Stimulated activated naive B cell treated with anti-CD40 and anti-IgM and Interleukin-4, amounts not matched to agents 10 μg/mL and 1 μg/mL and 100 μg/mL, for 72 hours (primary cell): ENCODE data around the gene CYP4F2.
"Not testable (repeated sequence)": the region's sequence is repeated elsewhere in the genome, so short reads cannot be mapped to it uniquely, and the experiment has no call there.

Source experiments
- ATAC-seq, 2 donors: fragments of 150-1000 bp; cut with Tn5 transposase; replicated peaks; 2 replicates each; pipeline ENCODE4 v1.10.0; 2021; ENCODE audit warnings: moderate library complexity in 1 of 2
- DNase-seq: peaks from one replicate; pipeline ENCODE4 v3.0.0; 2021
- H3K27ac Mint-ChIP-seq: one replicate; pipeline ENCODE4 v1.8.0; 2022; ENCODE audit warnings: mild to moderate bottlenecking, mixed read lengths
- H3K27me3 Mint-ChIP-seq, 2 donors: one replicate each; pipeline ENCODE4 v1.8.0; 2022; ENCODE audit warnings: mixed read lengths in 2 of 2
- H3K36me3 Mint-ChIP-seq, 2 donors: one replicate each; pipeline ENCODE4 v1.8.0; 2022; ENCODE audit warnings: mixed read lengths in 2 of 2, mild to moderate bottlenecking in 1 of 2
- H3K4me1 Mint-ChIP-seq, 2 donors: one replicate each; pipeline ENCODE4 v1.8.0; 2022; ENCODE audit warnings: mixed read lengths in 2 of 2, mild to moderate bottlenecking in 1 of 2
- H3K4me3 Mint-ChIP-seq, 2 donors: one replicate each; pipeline ENCODE4 v1.8.0; 2022; ENCODE audit warnings: mild to moderate bottlenecking in 2 of 2, mixed read lengths in 2 of 2, moderate library complexity in 1 of 2
- H3K9me3 Mint-ChIP-seq, 2 donors: one replicate each; pipeline ENCODE4 v1.8.0; 2022; ENCODE audit warnings: mixed read lengths in 2 of 2, mild to moderate bottlenecking in 1 of 2

The CYP4F2 gene

DNA sequence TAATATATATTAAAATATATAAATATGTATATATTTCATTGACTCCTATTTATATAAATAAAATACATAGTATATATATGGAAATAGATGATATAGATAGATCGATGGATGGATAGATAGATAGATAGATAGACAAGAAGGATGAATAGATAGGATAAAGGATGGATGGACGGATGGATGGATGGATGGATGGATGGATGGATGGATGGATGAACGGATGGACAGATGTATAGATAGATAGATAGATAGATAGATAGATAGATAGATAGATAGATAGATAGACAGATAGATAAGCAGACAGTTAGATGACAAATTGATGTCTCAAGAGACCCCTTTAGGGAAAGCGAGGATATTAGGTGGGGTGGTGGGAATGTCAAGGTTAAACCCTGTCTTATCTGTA is 21.4 kb upstream of the CYP4F2 start:
- Mint-ChIP-seq H3K27ac (no peak overlapping the region), H3K4me3 (no peak overlapping the region), H3K36me3 (peaks cover 0 to 4% of the 10 kb centered on the region in 2 donors), H3K27me3 (peaks cover 46 to 77% of the 10 kb centered on the region in 2 donors), H3K4me1 (peaks cover 4% of the 10 kb centered on the region in 2 donors), H3K9me3 (peaks cover 0 to 7% of the 10 kb centered on the region in 2 donors)
- ATAC-seq (no peak), DNase-seq (no peak)

DNA sequence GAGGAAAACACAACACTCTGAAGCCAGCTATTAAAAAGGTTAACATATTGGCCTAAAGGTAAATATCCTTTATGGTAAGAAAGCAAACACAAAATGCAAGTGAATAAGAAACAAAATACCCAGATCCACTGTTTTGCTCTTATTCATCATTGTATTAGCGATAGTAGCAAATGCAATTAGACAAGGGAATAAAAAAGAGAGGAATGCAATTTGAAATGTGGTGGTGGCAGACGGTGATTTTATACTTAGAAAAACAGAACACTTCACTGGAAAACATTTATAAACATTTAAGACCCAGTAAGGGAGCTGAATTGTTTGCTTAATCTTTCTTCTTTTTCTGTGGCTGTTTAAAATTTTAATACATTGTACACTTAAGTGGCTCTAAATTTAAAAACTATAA is 17.2 kb upstream of the CYP4F2 start:
- H3K9me3 Mint-ChIP-seq: peaks cover 0 to 7% of the 10 kb centered on the region in 2 donors
- H3K4me1 Mint-ChIP-seq: peaks cover 6 to 11% of the 10 kb centered on the region in 2 donors
- ATAC-seq: no peak
- H3K36me3 Mint-ChIP-seq: peaks cover 0 to 4% of the 10 kb centered on the region in 2 donors
- H3K4me3 Mint-ChIP-seq: no peak overlapping the region
- peaks cover 59 to 79% of the 10 kb centered on the region in 2 donors for H3K27me3 Mint-ChIP-seq
- H3K27ac Mint-ChIP-seq: no peak overlapping the region
- DNase-seq: no peak

GRCh38 chr19:15913830-15914229 is 16.0 kb upstream of the CYP4F2 start:
- Mint-ChIP-seq H3K36me3 (peaks cover 0 to 4% of the 10 kb centered on the region in 2 donors), H3K4me3 (no peak overlapping the region), H3K4me1 (peaks cover 6 to 11% of the 10 kb centered on the region in 2 donors), H3K9me3 (peaks cover 0 to 7% of the 10 kb centered on the region in 2 donors), H3K27me3 (peaks cover 50 to 70% of the 10 kb centered on the region in 2 donors), H3K27ac (no peak overlapping the region)
- ATAC-seq (no peak), DNase-seq (no peak)

DNA sequence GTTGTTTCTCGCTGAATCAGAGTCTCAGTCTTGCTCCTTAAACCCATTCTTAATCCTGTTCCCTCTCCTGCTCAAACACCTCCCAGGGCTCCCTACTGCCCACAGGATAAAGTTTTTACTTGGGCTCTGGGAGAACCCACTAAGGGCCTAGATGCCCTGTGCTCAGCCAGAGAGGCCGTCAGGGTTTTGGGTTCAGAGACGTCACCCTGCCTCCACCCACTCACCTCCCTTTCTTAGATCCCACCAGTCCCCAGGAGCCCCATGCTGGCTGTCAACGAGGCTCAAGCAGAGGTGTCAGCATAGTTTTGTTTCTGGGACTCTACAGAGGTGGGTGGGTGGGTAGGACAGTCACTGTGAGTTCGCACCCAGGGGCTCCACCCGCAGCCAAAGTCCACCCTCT is 15.5 kb upstream of the CYP4F2 start:
- H3K4me3 Mint-ChIP-seq: no peak overlapping the region
- ATAC-seq (no peak), DNase-seq (no peak)
- peaks cover 47 to 66% of the 10 kb centered on the region in 2 donors for H3K27me3 Mint-ChIP-seq
- H3K27ac Mint-ChIP-seq: no peak overlapping the region
- peaks cover 6 to 11% of the 10 kb centered on the region in 2 donors for H3K4me1 Mint-ChIP-seq
- H3K9me3 Mint-ChIP-seq: peaks cover 0 to 7% of the 10 kb centered on the region in 2 donors
- H3K36me3 Mint-ChIP-seq: peaks cover 0 to 4% of the 10 kb centered on the region in 2 donors

DNA sequence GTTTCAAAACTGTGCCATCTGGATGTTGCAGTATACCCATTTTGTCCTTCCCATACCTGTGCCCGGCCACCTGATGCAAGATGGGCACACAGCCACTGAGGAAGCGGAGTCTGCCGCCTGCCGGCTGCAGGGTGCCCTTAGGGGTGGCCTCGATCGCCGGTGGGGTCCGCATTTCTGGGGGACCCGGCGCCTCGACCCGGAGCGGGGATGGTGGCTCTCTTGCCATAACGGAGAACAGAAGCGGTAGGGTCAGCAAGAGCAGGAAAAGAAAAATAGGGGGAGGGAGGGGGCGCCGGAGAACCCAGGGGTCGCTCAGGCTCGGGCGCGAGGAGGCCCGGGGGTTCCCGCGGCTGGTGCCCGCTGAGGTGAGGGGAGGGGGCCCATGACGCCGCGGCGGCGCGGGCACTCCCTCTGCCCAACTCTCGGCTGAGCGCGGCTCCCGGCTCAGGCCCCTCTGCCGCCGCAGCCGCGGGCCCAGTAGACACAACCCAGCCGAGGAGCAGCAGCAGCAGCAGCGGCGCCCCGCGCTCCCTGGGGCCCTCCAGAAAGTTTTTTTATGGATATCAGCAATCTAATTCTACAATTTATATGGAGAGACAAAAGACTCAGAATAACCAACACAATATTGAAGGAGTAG is 13.8 kb upstream of the CYP4F2 start:
- peaks cover 4 to 9% of the 10 kb centered on the region in 2 donors for H3K9me3 Mint-ChIP-seq
- H3K4me3 Mint-ChIP-seq: peak overlapping the region in 1 of 2 donors; percentile 39
- peaks cover 3 to 7% of the 10 kb centered on the region in 2 donors for H3K4me1 Mint-ChIP-seq
- peaks cover 0 to 4% of the 10 kb centered on the region in 2 donors for H3K36me3 Mint-ChIP-seq
- no peak for DNase-seq
- no peak for ATAC-seq
- H3K27me3 Mint-ChIP-seq: peaks cover 47 to 59% of the 10 kb centered on the region in 2 donors
- peak overlapping the region; percentile 22 for H3K27ac Mint-ChIP-seq

- H3K27ac Mint-ChIP-seq: no peak overlapping the region
- H3K27me3 Mint-ChIP-seq: peaks cover 34 to 62% of the 10 kb centered on the region in 2 donors
- no peaks in the 10 kb centered on the region for H3K36me3 Mint-ChIP-seq
- no peak for DNase-seq
- no peak overlapping the region for H3K4me3 Mint-ChIP-seq
- H3K9me3 Mint-ChIP-seq: peaks cover 4 to 7% of the 10 kb centered on the region in 2 donors
- no peaks in the 10 kb centered on the region for H3K4me1 Mint-ChIP-seq
- ATAC-seq: no peak
Measured at GRCh38 chr19:15905026-15905425, 7.2 kb upstream of the CYP4F2 start.

- not testable (repeated sequence) for H3K4me1 Mint-ChIP-seq, DNase-seq, H3K36me3 Mint-ChIP-seq, H3K4me3 Mint-ChIP-seq, ATAC-seq, H3K27ac Mint-ChIP-seq, H3K9me3 Mint-ChIP-seq
- H3K27me3 Mint-ChIP-seq: peaks cover 38 to 70% of the 10 kb centered on the region in 2 donors
Measured at GRCh38 chr19:15902898-15903297, 5.0 kb upstream of the CYP4F2 start.

DNA sequence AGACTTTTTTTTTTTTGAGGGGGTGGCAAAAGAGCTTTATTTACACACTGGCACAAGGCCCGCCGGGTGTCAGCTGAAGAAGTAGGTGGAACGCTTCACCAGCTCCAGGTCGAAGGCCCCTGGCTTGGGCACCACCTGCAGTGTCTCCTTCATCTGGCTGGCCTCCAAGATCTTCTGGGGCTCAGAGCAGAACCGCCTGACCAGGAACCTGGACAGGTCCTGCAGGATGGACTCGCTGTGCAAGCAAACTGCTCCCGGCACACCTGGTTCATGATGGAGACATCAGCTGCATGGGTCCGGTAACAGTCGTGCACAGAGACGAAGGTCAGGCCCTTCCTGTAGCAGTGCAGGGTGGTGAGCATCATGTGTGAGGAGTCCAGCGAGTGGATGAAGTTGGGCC is 4.4 kb upstream of the CYP4F2 start:
- no peak for DNase-seq
- H3K27me3 Mint-ChIP-seq: peaks cover 39 to 67% of the 10 kb centered on the region in 2 donors
- H3K4me1 Mint-ChIP-seq: no peaks in the 10 kb centered on the region
- no peak overlapping the region for H3K4me3 Mint-ChIP-seq
- no peak overlapping the region for H3K27ac Mint-ChIP-seq
- H3K9me3 Mint-ChIP-seq: peaks cover under 1 to 5% of the 10 kb centered on the region in 2 donors
- ATAC-seq: no peak
- no peaks in the 10 kb centered on the region for H3K36me3 Mint-ChIP-seq

- H3K4me1 Mint-ChIP-seq: no peaks in the 10 kb centered on the region
- H3K36me3 Mint-ChIP-seq: no peaks in the 10 kb centered on the region
- ATAC-seq (no peak), DNase-seq (no peak)
- no peak overlapping the region for H3K27ac Mint-ChIP-seq
- peak overlapping the region in 1 of 2 donors; percentile 30 for H3K4me3 Mint-ChIP-seq
- peaks cover 43 to 66% of the 10 kb centered on the region in 2 donors for H3K27me3 Mint-ChIP-seq
- peaks cover 0 to 5% of the 10 kb centered on the region in 2 donors for H3K9me3 Mint-ChIP-seq
Measured at GRCh38 chr19:15900504-15900903, 2.6 kb upstream of the CYP4F2 start.

DNA sequence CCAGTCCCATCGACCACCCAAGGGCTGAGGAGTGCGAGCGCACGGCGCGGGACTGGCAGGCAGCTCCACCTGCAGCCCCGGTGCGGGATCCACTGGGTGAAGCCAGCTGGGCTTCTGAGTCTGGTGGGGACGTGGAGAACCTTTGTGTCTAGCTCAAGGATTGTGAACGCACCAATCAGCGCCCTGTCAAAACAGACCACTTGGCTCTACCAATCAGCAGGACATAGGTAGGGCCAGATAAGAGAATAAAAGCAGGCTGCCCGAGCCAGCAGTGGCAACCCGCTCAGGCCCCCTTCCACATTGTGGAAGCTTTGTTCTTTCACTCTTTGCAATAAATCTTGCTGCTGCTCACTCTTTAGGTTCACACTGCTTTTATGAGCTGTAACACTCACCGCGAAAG is 2.2 kb upstream of the CYP4F2 start:
- not testable (repeated sequence) for H3K9me3 Mint-ChIP-seq
- Mint-ChIP-seq H3K4me3 (peak overlapping the region; percentile 30 to 43), H3K27me3 (peaks cover 42 to 66% of the 10 kb centered on the region in 2 donors)

DNA sequence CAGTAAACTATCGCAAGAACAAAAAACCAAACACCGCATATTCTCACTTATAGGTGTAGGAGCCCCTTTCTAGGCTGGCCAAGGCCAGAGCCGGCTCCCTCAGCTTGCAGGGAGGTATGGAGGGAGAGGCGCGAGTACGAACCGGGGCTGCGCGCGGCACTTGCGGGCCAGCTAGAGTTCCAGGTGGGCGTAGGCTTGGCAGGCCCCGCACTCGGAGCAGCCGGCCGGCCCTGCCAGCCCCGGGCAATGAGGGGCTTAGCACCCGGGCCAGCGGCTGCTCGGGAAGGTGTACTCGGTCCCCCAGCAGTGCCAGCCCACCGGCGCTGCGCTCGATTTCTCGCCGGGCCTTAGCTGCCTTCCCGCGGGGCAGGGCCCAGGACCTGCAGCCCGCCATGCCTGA is 1.7 kb upstream of the CYP4F2 start:
- H3K36me3 Mint-ChIP-seq, H3K4me1 Mint-ChIP-seq: not testable (repeated sequence)

More for the DNA sequence above, 2.2 kb upstream of the CYP4F2 start:
- not testable (repeated sequence) for ATAC-seq, H3K36me3 Mint-ChIP-seq, H3K27ac Mint-ChIP-seq, DNase-seq, H3K4me1 Mint-ChIP-seq

GRCh38 chr19:15897026-15897737 is 692 bp downstream of the CYP4F2 start:
- no peaks in the 10 kb centered on the region for H3K9me3 Mint-ChIP-seq
- no peak overlapping the region for H3K27ac Mint-ChIP-seq
- H3K36me3 Mint-ChIP-seq: no peaks in the 10 kb centered on the region
- no peaks in the 10 kb centered on the region for H3K4me1 Mint-ChIP-seq
- no peak for ATAC-seq
- no peak overlapping the region for H3K4me3 Mint-ChIP-seq
- peaks cover 36 to 46% of the 10 kb centered on the region in 2 donors for H3K27me3 Mint-ChIP-seq
- no peak for DNase-seq

More for the DNA sequence above, 1.7 kb upstream of the CYP4F2 start:
- H3K27me3 Mint-ChIP-seq: peaks cover 38 to 66% of the 10 kb centered on the region in 2 donors
- H3K4me3 Mint-ChIP-seq: peak overlapping the region in 1 of 2 donors; percentile 43
- not testable (repeated sequence) for H3K27ac Mint-ChIP-seq, DNase-seq, ATAC-seq, H3K9me3 Mint-ChIP-seq

- Mint-ChIP-seq H3K9me3 (no peaks in the 10 kb centered on the region), H3K36me3 (no peaks in the 10 kb centered on the region), H3K4me3 (no peak overlapping the region), H3K4me1 (no peaks in the 10 kb centered on the region), H3K27me3 (peaks cover 29 to 34% of the 10 kb centered on the region in 2 donors), H3K27ac (no peak overlapping the region)
- DNase-seq: no peak
- no peak for ATAC-seq
Measured at GRCh38 chr19:15895876-15896430, 1.9 kb downstream of the CYP4F2 start.

DNA sequence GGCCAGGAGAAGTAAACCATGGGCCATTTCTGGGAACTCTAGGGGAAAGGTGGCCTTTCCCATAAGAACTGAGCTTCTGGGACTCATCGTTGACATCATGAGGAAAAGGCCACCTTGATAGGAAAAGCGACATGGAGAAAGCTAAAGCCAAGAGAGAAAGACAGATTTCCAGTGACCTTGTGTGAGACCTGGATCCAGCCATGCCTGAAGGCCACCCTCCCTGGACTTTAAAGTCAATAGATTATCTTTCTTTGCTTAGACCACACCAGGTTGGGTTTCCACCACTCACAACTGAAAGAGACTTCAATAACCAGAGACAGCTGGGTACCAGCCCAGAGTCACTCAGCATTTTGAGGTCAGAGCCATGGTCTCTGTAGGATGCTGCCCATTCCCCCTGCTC is 3.5 kb downstream of the CYP4F2 start:
- H3K36me3 Mint-ChIP-seq: no peaks in the 10 kb centered on the region
- ATAC-seq: no peak
- H3K27ac Mint-ChIP-seq: no peak overlapping the region
- no peak for DNase-seq
- no peaks in the 10 kb centered on the region for H3K4me1 Mint-ChIP-seq
- H3K27me3 Mint-ChIP-seq: peaks cover 25 to 33% of the 10 kb centered on the region in 2 donors
- H3K4me3 Mint-ChIP-seq: no peak overlapping the region
- H3K9me3 Mint-ChIP-seq: no peaks in the 10 kb centered on the region
